HepG2 (cell line): ENCODE data around the gene NFATC4. TPM values are rescaled to one million over a fixed set of nuclear protein-coding genes. Genes with fewer than 3 reads are reported as not detected.

ENCODE experiments used
- ARNT ChIP-seq: fragments of 450-650 bp; IDR thresholded peaks from 2 replicates; pipeline ENCODE4 v1.6.1; 2017
- ATF1 ChIP-seq: IDR thresholded peaks from 2 replicates; pipeline ENCODE4 v1.6.1; 2016; ENCODE audit warnings: mild to moderate bottlenecking, control low read depth
- CEBPG ChIP-seq: IDR thresholded peaks from 2 replicates; pipeline ENCODE4 v1.6.1; 2016
- CREB1 ChIP-seq, 2 experiments: fragments of 450-650 bp in 1 of 2; IDR thresholded peaks; 2 replicates each; pipeline ENCODE4 v1.6.1; 2016 to 2017; ENCODE audit warnings: control low read depth in 1 of 2, mild to moderate bottlenecking in 1 of 2, missing compliant biosample characterization in 1 of 2, missing genetic modification characterization in 1 of 2
- DR1 ChIP-seq: sonication (generic); formaldehyde crosslinking; IDR thresholded peaks from 2 replicates; pipeline ENCODE4 v1.8.0; 2021; ENCODE audit warnings: mild to moderate bottlenecking, missing genetic modification reagents, inconsistent platforms
- GLI4 ChIP-seq: sonication (generic); formaldehyde crosslinking; IDR thresholded peaks from 2 replicates; pipeline ENCODE4 v1.5.1; 2020; ENCODE audit warnings: missing genetic modification reagents, mild to moderate bottlenecking, moderate library complexity, borderline replicate concordance
- HIC2 ChIP-seq: sonication (generic); formaldehyde crosslinking; IDR thresholded peaks from 2 replicates; pipeline ENCODE4 v1.9.0; 2022; ENCODE audit warnings: low read depth, missing genetic modification reagents
- HNRNPH1 ChIP-seq: fragments of 200-400 bp; formaldehyde crosslinking; optimal IDR thresholded peaks from 2 replicates; pipeline ENCODE3; 2017; ENCODE audit warnings: mild to moderate bottlenecking, low read depth, low read length
- KDM5A ChIP-seq: fragments of 200-600 bp; sonication (generic); IDR thresholded peaks from 2 replicates; pipeline ENCODE4 v1.7.0; 2018; ENCODE audit warnings: antibody characterized with exemption, mild to moderate bottlenecking, low read length, borderline replicate concordance
- KMT2A ChIP-seq: sonication (generic); formaldehyde crosslinking; IDR thresholded peaks from 2 replicates; pipeline ENCODE4 v1.4.0; 2020; ENCODE audit warnings: missing genetic modification reagents
- MBD4 ChIP-seq: IDR thresholded peaks from 2 replicates; pipeline ENCODE4 v1.6.1; 2012; ENCODE audit warnings: low read length, inconsistent platforms, borderline replicate concordance
- NAIF1 ChIP-seq: sonication (generic); formaldehyde crosslinking; IDR thresholded peaks from 2 replicates; pipeline ENCODE4 v1.5.0; 2020; ENCODE audit warnings: mild to moderate bottlenecking, missing genetic modification reagents, borderline replicate concordance
- PHF8 ChIP-seq: sonication (generic); formaldehyde crosslinking; IDR thresholded peaks from 2 replicates; pipeline ENCODE4 v1.5.0; 2020; ENCODE audit warnings: missing genetic modification reagents
- POLR2AphosphoS5 ChIP-seq: IDR thresholded peaks from 2 replicates; pipeline ENCODE4 v1.6.1; 2012; ENCODE audit warnings: low read depth, low read length
- SAFB2 ChIP-seq: sonication (generic); formaldehyde crosslinking; IDR thresholded peaks from 2 replicates; pipeline ENCODE4 v1.5.1; 2020; ENCODE audit warnings: missing genetic modification reagents, low read depth, mild to moderate bottlenecking, borderline replicate concordance
- SETDB1 ChIP-seq: sonication (generic); formaldehyde crosslinking; IDR thresholded peaks from 2 replicates; pipeline ENCODE4 v1.5.1; 2020; ENCODE audit warnings: missing genetic modification reagents, mild to moderate bottlenecking, borderline replicate concordance
- ZNF143 ChIP-seq: sonication (generic); formaldehyde crosslinking; IDR thresholded peaks from 2 replicates; pipeline ENCODE4 v1.4.0; 2020; ENCODE audit warnings: missing genetic modification reagents
- ZNF383 ChIP-seq: sonication (generic); formaldehyde crosslinking; IDR thresholded peaks from 2 replicates; pipeline ENCODE4 v1.4.0; 2020; ENCODE audit warnings: missing genetic modification reagents, mild to moderate bottlenecking, borderline replicate concordance
- ZNF496 ChIP-seq: sonication (generic); formaldehyde crosslinking; IDR thresholded peaks from 2 replicates; pipeline ENCODE4 v1.8.1; 2023; ENCODE audit warnings: mild to moderate bottlenecking, moderate library complexity, missing genetic modification reagents; ENCODE audit not compliant: insufficient replicate concordance
- ZNF546 ChIP-seq: sonication (generic); formaldehyde crosslinking; conservative IDR thresholded peaks from 2 replicates; pipeline ENCODE4 v1.8.1; 2023; ENCODE audit warnings: mild to moderate bottlenecking, missing genetic modification reagents
- ZNF576 ChIP-seq: sonication (generic); formaldehyde crosslinking; IDR thresholded peaks from 2 replicates; pipeline ENCODE4 v1.4.0; 2020; ENCODE audit warnings: mild to moderate bottlenecking, missing genetic modification reagents
- ZNF605 ChIP-seq: sonication (generic); formaldehyde crosslinking; IDR thresholded peaks from 2 replicates; pipeline ENCODE4 v1.8.0; 2022; ENCODE audit warnings: mild to moderate bottlenecking, missing genetic modification reagents
- ZNF709 ChIP-seq: sonication (generic); formaldehyde crosslinking; IDR thresholded peaks from 2 replicates; pipeline ENCODE4 v1.5.0; 2020; ENCODE audit warnings: mild to moderate bottlenecking, missing genetic modification reagents
- ZNF891 ChIP-seq: sonication (generic); formaldehyde crosslinking; IDR thresholded peaks from 2 replicates; pipeline ENCODE4 v1.5.0; 2020; ENCODE audit warnings: mild to moderate bottlenecking, missing genetic modification reagents
- ZSCAN22 ChIP-seq: sonication (generic); formaldehyde crosslinking; IDR thresholded peaks from 2 replicates; pipeline ENCODE4 v1.4.0; 2020; ENCODE audit warnings: mild to moderate bottlenecking, missing genetic modification reagents
- polyA plus RNA-seq, 8 experiments: library from polyadenylated mRNA; depleted of rRNA in 3 of 8; stranded (reverse) in 7 of 8; unstranded in 1 of 8; fragments of >200 nt; fragmentation: Illumina TruSeq in 4 of 8; extraction: Trizol in 4 of 8; gene quantifications; 2 replicates each; pipeline versions ENCODE4 v1.2.1 to v1.2.3, GENCODE V29; 2011 to 2016; ENCODE audit warnings: low read depth in 4 of 8, missing spikeins in 1 of 8, mixed read lengths in 1 of 8; ENCODE audit not compliant: insufficient read depth in 1 of 8
- total RNA-seq, 5 experiments: library from RNA; depleted of rRNA; stranded (reverse); fragments of >200 nt; fragmentation: Illumina TruSeq; extraction: Trizol; gene quantifications; 2 replicates each; pipeline ENCODE4 v1.2.3, GENCODE V29; 2016; ENCODE audit warnings: low read depth in 1 of 5
- TF ChIP-seq, protein P1 (sequence below): sonication (generic); formaldehyde crosslinking; IDR thresholded peaks from 2 replicates; pipeline ENCODE4 v1.8.1; 2022; ENCODE audit warnings: low read depth, mild to moderate bottlenecking, missing genetic modification reagents

NFATC4 gene
- total and polyA plus RNA-seq, 2 of the 13 experiments (the other 11 are each of a cell fraction or from before 2014, with no cell fraction given) = 0.04 to 0.15 TPM

DNA sequence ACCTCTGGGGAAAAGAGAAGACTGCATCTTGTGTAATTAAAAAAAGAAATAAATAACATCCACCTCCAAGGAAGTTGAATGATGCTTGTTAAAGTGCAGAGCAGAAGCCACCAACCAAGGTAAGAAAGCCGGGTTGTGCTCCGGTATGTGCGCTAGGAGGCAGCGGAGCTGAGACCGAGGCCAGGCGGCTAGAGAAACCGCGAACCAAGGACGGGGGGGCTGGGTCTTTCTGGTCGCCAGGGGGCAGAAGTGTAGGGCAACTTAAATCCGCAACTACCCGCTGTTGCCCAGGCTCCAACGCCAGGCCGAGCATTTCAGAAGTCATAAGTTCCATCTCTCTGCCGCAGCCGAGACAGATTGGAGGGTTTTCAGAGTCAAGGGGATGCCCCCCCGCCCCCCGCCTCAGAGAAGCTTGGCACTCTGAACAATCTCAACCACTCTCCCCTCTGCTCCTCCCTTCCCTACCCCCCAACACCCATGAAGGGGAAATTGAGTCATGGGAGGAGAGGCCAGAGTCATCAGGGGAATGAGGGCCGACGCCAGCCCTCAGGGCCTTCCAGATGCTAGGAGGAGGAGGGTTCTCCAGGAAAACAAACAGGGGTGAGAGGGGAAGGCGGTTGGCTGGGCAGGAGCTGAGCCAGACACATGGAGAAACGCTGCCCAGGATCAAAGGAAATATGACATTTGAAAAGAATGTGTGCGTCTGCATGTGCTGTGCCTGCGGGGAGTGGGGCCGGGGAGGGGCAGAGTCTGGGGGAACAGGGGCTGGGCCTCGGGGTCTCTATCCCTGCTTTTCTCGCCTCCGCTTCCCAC is 2.2 kb upstream of the NFATC4 start (continued):
- TF ChIP-seq ZNF496 (CRISPR knock-in tag) = no peak
- TF ChIP-seq ZSCAN22 (CRISPR knock-in tag) = no peak
- TF ChIP-seq ZNF605 (CRISPR knock-in tag) = peak; percentile 82
- no peak for TF ChIP-seq MBD4
- TF ChIP-seq ZNF576 (CRISPR knock-in tag) = no peak
- no peak for TF ChIP-seq POLR2AphosphoS5
- TF ChIP-seq GLI4 (CRISPR knock-in tag) = no peak; the same call in 1 of the 2 replicates
- TF ChIP-seq KMT2A (CRISPR knock-in tag) = peak; percentile 48; the same call in 1 of the 2 replicates
- TF ChIP-seq PHF8 (CRISPR knock-in tag) = peak; percentile 53; the same call in 1 of the 2 replicates
- TF ChIP-seq, protein P1, sequence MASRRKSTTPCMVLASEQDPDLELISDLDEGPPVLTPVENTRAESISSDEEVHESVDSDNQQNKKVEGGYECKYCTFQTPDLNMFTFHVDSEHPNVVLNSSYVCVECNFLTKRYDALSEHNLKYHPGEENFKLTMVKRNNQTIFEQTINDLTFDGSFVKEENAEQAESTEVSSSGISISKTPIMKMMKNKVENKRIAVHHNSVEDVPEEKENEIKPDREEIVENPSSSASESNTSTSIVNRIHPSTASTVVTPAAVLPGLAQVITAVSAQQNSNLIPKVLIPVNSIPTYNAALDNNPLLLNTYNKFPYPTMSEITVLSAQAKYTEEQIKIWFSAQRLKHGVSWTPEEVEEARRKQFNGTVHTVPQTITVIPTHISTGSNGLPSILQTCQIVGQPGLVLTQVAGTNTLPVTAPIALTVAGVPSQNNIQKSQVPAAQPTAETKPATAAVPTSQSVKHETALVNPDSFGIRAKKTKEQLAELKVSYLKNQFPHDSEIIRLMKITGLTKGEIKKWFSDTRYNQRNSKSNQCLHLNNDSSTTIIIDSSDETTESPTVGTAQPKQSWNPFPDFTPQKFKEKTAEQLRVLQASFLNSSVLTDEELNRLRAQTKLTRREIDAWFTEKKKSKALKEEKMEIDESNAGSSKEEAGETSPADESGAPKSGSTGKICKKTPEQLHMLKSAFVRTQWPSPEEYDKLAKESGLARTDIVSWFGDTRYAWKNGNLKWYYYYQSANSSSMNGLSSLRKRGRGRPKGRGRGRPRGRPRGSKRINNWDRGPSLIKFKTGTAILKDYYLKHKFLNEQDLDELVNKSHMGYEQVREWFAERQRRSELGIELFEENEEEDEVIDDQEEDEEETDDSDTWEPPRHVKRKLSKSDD = no peak; the same call in 1 of the 2 replicates
- TF ChIP-seq ZNF709 = no peak; the same call in 1 of the 2 replicates
- no peak for TF ChIP-seq ARNT
- 0 out of 2 replicates have a peak, but pooled peaks have one; percentile 28 for TF ChIP-seq CEBPG
- peak; percentile 94 for TF ChIP-seq NAIF1 (CRISPR knock-in tag)
- TF ChIP-seq KDM5A = no peak
- TF ChIP-seq HIC2 (CRISPR knock-in tag) = peak; percentile 64; the same call in 1 of the 2 replicates
- no peak for TF ChIP-seq ZNF383 (CRISPR knock-in tag)
- TF ChIP-seq ATF1 = no peak
- TF ChIP-seq ZNF143 = peak; percentile 38; the same call in 1 of the 2 replicates
- peak; percentile 98 for TF ChIP-seq SAFB2
- no peak; the same call in 1 of the 2 replicates for TF ChIP-seq ZNF891 (CRISPR knock-in tag)
- TF ChIP-seq CREB1 (IDR thresholded peaks at IDR 0.05) = no peak
- TF ChIP-seq CREB1 (CRISPR knock-in tag; IDR thresholded peaks at IDR 0.05) = no peak
- peak; percentile 71; the same call in 1 of the 2 replicates for TF ChIP-seq ZNF546 (CRISPR knock-in tag)
- no peak for TF ChIP-seq HNRNPH1
- TF ChIP-seq DR1 (CRISPR knock-in tag) = no peak; the same call in 1 of the 2 replicates
- TF ChIP-seq SETDB1 (CRISPR knock-in tag) = no peak
